Measurements from ENCODE around the gene LENG1.

GRCh38 chr19:54147676-54148075 lies 11.8 kb downstream of the LENG1 start:
- TF ChIP-seq EZH2 (IDR thresholded peaks at IDR 0.05; ENCODE audit: borderline replicate concordance, low read depth, low read length, severe bottlenecking) = no peak
- TF ChIP-seq MAX (IDR thresholded peaks at IDR 0.05; ENCODE audit: insufficient read depth, insufficient read length) = no peak
- no peak for TF ChIP-seq CTCF (IDR thresholded peaks at IDR 0.05; ENCODE audit: extremely low read depth in 1 of 2, insufficient read depth in 1 of 2, low read depth in 1 of 2, low read length in 2 of 2)
- TF ChIP-seq POLR2AphosphoS5 (IDR thresholded peaks at IDR 0.05; ENCODE audit: insufficient read depth, low read depth, low read length) = no peak
- TF ChIP-seq FOS (IDR thresholded peaks at IDR 0.05; ENCODE audit: borderline replicate concordance, insufficient read depth, low read length) = no peak
- no peak for TF ChIP-seq POLR2A (IDR thresholded peaks at IDR 0.05; ENCODE audit: low read depth, low read length)
- TF ChIP-seq JUN (IDR thresholded peaks at IDR 0.05; ENCODE audit: borderline replicate concordance, insufficient read depth, insufficient read length, low read depth) = no peak
